ACC112 (cell line): ENCODE data around the gene RAB9B.
A peak's percentile ranks its signal among the peaks of the same experiment; 100 is the strongest.

Experiments used
- H2AFZ ChIP-seq: fragments of 200-600 bp; sonication (generic); one replicate; pipeline ENCODE4 v1.6.0; 2017; ENCODE audit warnings: antibody characterized with exemption, low read length; ENCODE audit not compliant: unreplicated experiment
- H3K27ac ChIP-seq: fragments of 200-600 bp; sonication (generic); 2 replicates; pipeline ENCODE4 v1.5.1; 2014; ENCODE audit warnings: low read depth, mild to moderate bottlenecking, antibody characterized with exemption, low read length, moderate library complexity
- H3K27me3 ChIP-seq: fragments of 200-600 bp; sonication (generic); 2 replicates; pipeline ENCODE4 v1.6.1; 2014; ENCODE audit warnings: mild to moderate bottlenecking, antibody characterized with exemption, low read length, moderate library complexity, mixed read lengths; ENCODE audit not compliant: insufficient read depth
- H3K36me3 ChIP-seq: fragments of 200-600 bp; sonication (generic); 2 replicates; pipeline ENCODE4 v1.6.1; 2016; ENCODE audit warnings: mild to moderate bottlenecking, antibody characterized with exemption, low read length, moderate library complexity, mixed read lengths; ENCODE audit not compliant: insufficient read depth
- H3K4me1 ChIP-seq: fragments of 200-600 bp; sonication (generic); one replicate; pipeline ENCODE4 v1.6.1; 2016; ENCODE audit warnings: low read length, mixed read lengths; ENCODE audit not compliant: insufficient read depth, unreplicated experiment, control insufficient read depth
- H3K4me3 ChIP-seq: fragments of 200-600 bp; sonication (generic); 2 replicates; pipeline ENCODE4 v1.5.1; 2014; ENCODE audit warnings: mild to moderate bottlenecking, low read depth, low read length
- H3K79me2 ChIP-seq: fragments of 200-600 bp; sonication (generic); one replicate; pipeline ENCODE4 v1.6.0; 2016; ENCODE audit warnings: low read length; ENCODE audit not compliant: control insufficient read depth, unreplicated experiment, insufficient read depth

The RAB9B gene

GRCh38 chrX:103783971-103784370 is 48.1 kb downstream of the RAB9B start:
- Histone ChIP-seq H3K27me3 (no peaks in the 10 kb centered on the region), H3K4me3 (no peak overlapping the region), H3K36me3 (no peaks in the 10 kb centered on the region), H3K4me1 (peaks cover under 1% of the 10 kb centered on the region), H3K27ac (no peak overlapping the region), H3K79me2 (no peaks in the 10 kb centered on the region), H2AFZ (no peak overlapping the region)

DNA sequence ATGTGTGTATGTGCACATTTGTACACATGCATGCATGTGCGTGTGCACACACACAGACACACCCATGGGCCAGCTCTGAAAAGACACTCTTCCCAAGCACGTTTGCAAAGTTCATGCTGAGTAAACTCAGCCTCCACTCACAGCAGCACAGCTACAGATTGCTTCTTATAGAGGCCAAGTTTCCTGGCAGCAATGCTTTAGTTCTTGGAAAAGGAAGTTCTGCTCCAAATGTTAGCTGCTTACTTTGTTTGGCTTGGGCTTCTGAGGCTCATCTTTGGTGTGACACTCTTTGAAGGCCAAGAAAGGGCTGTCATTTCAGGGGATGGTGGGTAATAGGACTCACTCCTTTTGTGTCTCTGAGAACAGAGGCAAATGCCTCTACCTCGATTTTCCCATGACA is 48.9 kb downstream of the RAB9B start:
- H3K27ac ChIP-seq = no peak overlapping the region
- H3K36me3 ChIP-seq = no peaks in the 10 kb centered on the region
- H3K79me2 ChIP-seq = no peaks in the 10 kb centered on the region
- H3K4me3 ChIP-seq = no peak overlapping the region
- H3K27me3 ChIP-seq = no peaks in the 10 kb centered on the region
- no peak overlapping the region for H2AFZ ChIP-seq
- H3K4me1 ChIP-seq = peaks cover 3% of the 10 kb centered on the region

GRCh38 chrX:103782640-103783039 is 49.4 kb downstream of the RAB9B start:
- no peak overlapping the region for H3K4me3 ChIP-seq
- H3K4me1 ChIP-seq = peaks cover 6% of the 10 kb centered on the region
- no peaks in the 10 kb centered on the region for H3K27me3 ChIP-seq
- H3K27ac ChIP-seq = no peak overlapping the region
- no peaks in the 10 kb centered on the region for H3K79me2 ChIP-seq
- no peaks in the 10 kb centered on the region for H3K36me3 ChIP-seq
- H2AFZ ChIP-seq = no peak overlapping the region

DNA sequence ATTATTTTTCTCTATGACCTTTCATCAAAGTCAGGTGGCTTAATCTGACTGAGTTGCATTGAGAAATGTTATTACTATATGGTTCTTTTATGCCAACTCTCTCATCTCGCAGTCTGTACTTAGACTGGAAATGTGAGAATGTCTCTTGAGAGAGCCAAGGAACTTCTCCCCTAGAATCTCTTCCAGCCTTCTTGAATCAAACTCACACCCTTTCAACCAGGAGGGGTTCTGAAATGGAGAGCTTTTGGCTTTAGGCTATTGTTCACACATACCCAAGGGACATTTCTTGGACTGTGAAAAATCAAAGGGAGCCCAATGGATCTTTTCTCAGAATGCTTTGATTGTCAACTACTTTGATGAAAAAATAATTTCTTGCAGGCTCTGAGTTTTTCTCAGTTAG is 50.4 kb downstream of the RAB9B start:
- Histone ChIP-seq H3K4me3 (no peak overlapping the region), H3K36me3 (no peaks in the 10 kb centered on the region), H3K27ac (no peak overlapping the region)

DNA sequence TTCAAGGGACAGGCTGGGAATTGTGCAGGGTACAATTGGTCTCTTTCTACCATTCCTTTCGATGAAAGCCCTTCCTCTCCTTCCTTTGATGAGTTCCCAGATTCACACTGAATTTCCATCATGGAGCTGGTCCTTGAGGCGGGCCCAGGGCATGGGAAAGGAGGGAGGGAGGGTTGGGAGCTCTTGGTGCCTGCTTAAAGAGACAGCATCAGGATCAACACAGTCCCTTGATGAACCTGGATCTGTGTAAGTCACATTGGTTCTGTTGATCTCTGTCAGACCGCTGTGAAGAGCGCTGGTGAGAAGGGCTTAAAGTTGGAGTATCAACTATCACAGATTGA is 51.0 kb downstream of the RAB9B start:
- no peaks in the 10 kb centered on the region for H3K79me2 ChIP-seq
- no peak overlapping the region for H3K4me3 ChIP-seq
- H3K4me1 ChIP-seq = peaks cover 9% of the 10 kb centered on the region
- H2AFZ ChIP-seq = no peak overlapping the region
- H3K36me3 ChIP-seq = no peaks in the 10 kb centered on the region
- no peak overlapping the region for H3K27ac ChIP-seq
- H3K27me3 ChIP-seq = no peaks in the 10 kb centered on the region

More for the DNA sequence above, 50.4 kb downstream of the RAB9B start:
- H3K79me2 ChIP-seq = no peaks in the 10 kb centered on the region
- H3K4me1 ChIP-seq = peaks cover 9% of the 10 kb centered on the region
- no peaks in the 10 kb centered on the region for H3K27me3 ChIP-seq
- H2AFZ ChIP-seq = no peak overlapping the region

DNA sequence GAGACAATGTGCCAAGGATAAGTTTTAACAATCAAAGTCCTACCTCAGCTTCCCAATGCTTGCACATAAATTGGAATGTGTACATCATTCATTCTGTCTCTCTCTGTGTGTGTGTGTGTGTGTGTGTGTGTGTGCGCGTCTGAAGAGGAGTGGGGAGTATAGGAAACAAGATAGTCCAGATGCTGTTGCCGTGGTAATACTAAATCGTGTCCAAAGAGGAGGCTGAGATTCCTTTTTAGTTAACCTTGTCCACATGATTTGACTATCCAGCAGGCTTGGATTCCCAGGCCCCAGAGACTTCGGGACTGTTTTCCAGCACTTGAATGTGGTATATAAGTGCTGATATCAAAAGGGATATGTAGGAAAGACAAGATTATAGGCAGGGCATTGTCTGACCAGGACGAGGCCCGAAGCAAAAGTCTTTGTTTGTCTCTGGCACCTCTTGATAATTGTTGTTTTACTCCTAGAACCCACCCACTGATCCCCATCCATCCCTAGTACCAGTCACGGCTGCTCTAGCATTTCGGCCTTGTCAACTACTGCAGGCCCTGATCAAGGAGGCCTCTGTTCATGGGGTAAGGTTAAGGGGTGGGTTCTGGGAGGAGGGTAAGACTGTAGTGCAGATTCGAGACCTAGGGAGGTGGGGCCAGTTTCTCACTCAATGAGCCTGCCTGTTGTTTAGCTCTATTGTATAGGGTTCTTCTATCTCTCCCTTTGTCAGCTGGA is 51.6 kb downstream of the RAB9B start:
- no peak overlapping the region for H3K27ac ChIP-seq
- H2AFZ ChIP-seq = no peak overlapping the region
- no peaks in the 10 kb centered on the region for H3K36me3 ChIP-seq
- no peak overlapping the region for H3K4me3 ChIP-seq
- H3K79me2 ChIP-seq = no peaks in the 10 kb centered on the region
- H3K4me1 ChIP-seq = peaks cover 9% of the 10 kb centered on the region
- H3K27me3 ChIP-seq = no peaks in the 10 kb centered on the region

GRCh38 chrX:103779141-103779789 is 52.8 kb downstream of the RAB9B start:
- H2AFZ ChIP-seq = no peak overlapping the region
- H3K79me2 ChIP-seq = no peaks in the 10 kb centered on the region
- H3K36me3 ChIP-seq = no peaks in the 10 kb centered on the region
- H3K27me3 ChIP-seq = no peaks in the 10 kb centered on the region
- H3K4me1 ChIP-seq = peaks cover 9% of the 10 kb centered on the region
- H3K27ac ChIP-seq = no peak overlapping the region
- H3K4me3 ChIP-seq = no peak overlapping the region

GRCh38 chrX:103776546-103776945 is 55.5 kb downstream of the RAB9B start, which contains the start of gene PLP1:
Gene PLP1, plus strand, starts transcription at chrX:103776840. Its CDS starts 156 bp downstream, at chrX:103776996.
- Histone ChIP-seq H3K36me3 (no peaks in the 10 kb centered on the region), H3K27me3 (no peaks in the 10 kb centered on the region)

DNA sequence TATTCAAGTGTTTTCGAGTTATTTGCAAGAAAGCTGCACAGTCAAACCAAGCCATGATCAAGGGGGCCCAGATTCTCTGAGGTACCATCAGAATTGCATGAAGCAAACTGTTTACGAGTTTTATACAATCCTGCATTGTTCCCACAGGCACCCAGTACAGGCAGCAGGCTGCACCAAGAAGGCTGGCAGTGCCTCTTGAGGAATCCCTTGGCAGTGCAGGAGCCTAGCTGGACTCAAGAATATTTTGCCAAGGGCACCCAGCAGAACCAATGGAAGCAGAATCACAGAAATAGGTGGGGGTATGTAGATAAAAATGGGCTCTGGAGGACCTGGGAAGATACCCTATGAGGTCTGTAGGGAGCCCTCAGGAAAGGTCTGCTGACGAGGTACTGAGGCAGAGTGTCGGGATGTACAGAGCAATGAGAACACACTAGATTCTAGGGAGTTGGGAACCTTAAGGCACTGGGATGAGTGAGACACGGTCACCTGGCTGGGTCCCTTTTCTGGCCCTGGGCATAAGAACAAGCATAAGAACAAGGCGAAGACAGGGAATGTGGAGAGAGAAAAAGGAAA is 57.9 kb downstream of the RAB9B start:
- no peak overlapping the region for H2AFZ ChIP-seq
- peaks cover 9% of the 10 kb centered on the region for H3K4me1 ChIP-seq
- H3K79me2 ChIP-seq = no peaks in the 10 kb centered on the region
- no peak overlapping the region for H3K4me3 ChIP-seq
- no peaks in the 10 kb centered on the region for H3K36me3 ChIP-seq
- no peaks in the 10 kb centered on the region for H3K27me3 ChIP-seq
- no peak overlapping the region for H3K27ac ChIP-seq

More at GRCh38 chrX:103776546-103776945, 55.5 kb downstream of the RAB9B start, which contains the start of gene PLP1:
- Histone ChIP-seq H3K79me2 (no peaks in the 10 kb centered on the region), H3K4me1 (peaks cover 9% of the 10 kb centered on the region), H2AFZ (no peak within 1 kb of the TSS), H3K27ac (no peak within 1 kb of the TSS), H3K4me3 (peak within 1 kb of the TSS; percentile 44)

GRCh38 chrX:103773445-103773844 is 58.6 kb downstream of the RAB9B start:
- no peaks in the 10 kb centered on the region for H3K79me2 ChIP-seq
- no peaks in the 10 kb centered on the region for H3K36me3 ChIP-seq
- H3K27me3 ChIP-seq = no peaks in the 10 kb centered on the region
- peaks cover 6% of the 10 kb centered on the region for H3K4me1 ChIP-seq
- no peak overlapping the region for H3K27ac ChIP-seq
- no peak overlapping the region for H2AFZ ChIP-seq
- H3K4me3 ChIP-seq = no peak overlapping the region
